Ishikawa (cell line): ENCODE results near the gene RHOV.

Experiments used
- CEBPB ChIP-seq: IDR thresholded peaks from 2 replicates; pipeline ENCODE4 v1.6.1; 2012
- CREB1 ChIP-seq: IDR thresholded peaks from 2 replicates; pipeline ENCODE4 v1.6.1; 2012; ENCODE audit warnings: low read depth
- EGR1 ChIP-seq: IDR thresholded peaks from 2 replicates; pipeline ENCODE4 v1.6.1; 2012
- EP300 ChIP-seq: IDR thresholded peaks from 2 replicates; pipeline ENCODE4 v1.6.1; 2012; ENCODE audit warnings: borderline replicate concordance
- FOXM1 ChIP-seq: IDR thresholded peaks from 2 replicates; pipeline ENCODE4 v1.6.1; 2012; ENCODE audit warnings: low read depth, borderline replicate concordance
- NFIC ChIP-seq: IDR thresholded peaks from 2 replicates; pipeline ENCODE4 v1.6.1; 2012
- RAD21 ChIP-seq: IDR thresholded peaks from 2 replicates; pipeline ENCODE4 v1.6.1; 2012; ENCODE audit warnings: low read depth
- REST ChIP-seq: IDR thresholded peaks from 2 replicates; pipeline ENCODE4 v1.6.1; 2012; ENCODE audit warnings: low read depth, mild to moderate bottlenecking
- TAF1 ChIP-seq: IDR thresholded peaks from 2 replicates; pipeline ENCODE4 v1.6.1; 2012; ENCODE audit warnings: low read depth, mild to moderate bottlenecking
- TCF12 ChIP-seq: IDR thresholded peaks from 2 replicates; pipeline ENCODE4 v1.6.1; 2012; ENCODE audit warnings: low read depth
- TEAD4 ChIP-seq: IDR thresholded peaks from 2 replicates; pipeline ENCODE4 v1.6.1; 2012
- USF1 ChIP-seq: IDR thresholded peaks from 2 replicates; pipeline ENCODE4 v1.6.1; 2012
- YY1 ChIP-seq: IDR thresholded peaks from 2 replicates; pipeline ENCODE4 v1.6.1; 2012; ENCODE audit warnings: low read depth
- ZBTB7A ChIP-seq: IDR thresholded peaks from 2 replicates; pipeline ENCODE4 v1.6.1; 2012; ENCODE audit warnings: low read depth
- TF ChIP-seq, protein P1 (sequence below): IDR thresholded peaks from 2 replicates; pipeline ENCODE4 v1.6.1; 2012

RHOV gene

DNA sequence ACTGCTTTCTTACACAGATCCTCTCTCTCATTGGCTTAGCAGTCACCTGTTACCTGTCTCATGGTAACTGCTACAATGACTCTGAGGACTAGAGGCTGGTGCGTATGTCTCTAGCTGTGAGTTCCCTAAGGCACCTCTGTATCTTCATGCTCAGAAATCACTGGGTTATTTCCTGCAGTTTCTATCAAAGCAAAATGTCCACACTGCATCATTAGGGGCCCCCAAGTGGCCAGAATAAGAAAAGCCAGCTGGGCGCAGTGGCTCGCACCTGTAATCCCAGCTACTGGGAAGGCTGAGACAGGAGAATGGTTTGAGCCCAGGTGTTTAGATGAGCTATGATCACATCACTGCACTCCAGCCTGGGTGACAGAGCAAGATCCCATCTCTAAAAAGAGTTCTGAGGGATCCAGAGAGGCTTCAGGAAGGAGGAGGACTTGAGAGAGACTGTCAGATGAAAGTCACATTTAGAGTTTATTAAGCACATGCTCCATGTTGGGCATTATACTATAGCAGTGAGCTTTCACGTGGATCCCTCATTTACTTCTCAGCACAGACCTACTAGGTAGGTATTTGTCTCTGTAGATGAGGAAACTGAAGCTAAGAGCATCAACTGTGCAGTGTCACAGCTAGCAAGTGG, 17.9 kb upstream of the RHOV start:
- TF ChIP-seq, protein P1, sequence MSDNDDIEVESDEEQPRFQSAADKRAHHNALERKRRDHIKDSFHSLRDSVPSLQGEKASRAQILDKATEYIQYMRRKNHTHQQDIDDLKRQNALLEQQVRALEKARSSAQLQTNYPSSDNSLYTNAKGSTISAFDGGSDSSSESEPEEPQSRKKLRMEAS, result no peak
- peak; percentile 89 for TF ChIP-seq RAD21

DNA sequence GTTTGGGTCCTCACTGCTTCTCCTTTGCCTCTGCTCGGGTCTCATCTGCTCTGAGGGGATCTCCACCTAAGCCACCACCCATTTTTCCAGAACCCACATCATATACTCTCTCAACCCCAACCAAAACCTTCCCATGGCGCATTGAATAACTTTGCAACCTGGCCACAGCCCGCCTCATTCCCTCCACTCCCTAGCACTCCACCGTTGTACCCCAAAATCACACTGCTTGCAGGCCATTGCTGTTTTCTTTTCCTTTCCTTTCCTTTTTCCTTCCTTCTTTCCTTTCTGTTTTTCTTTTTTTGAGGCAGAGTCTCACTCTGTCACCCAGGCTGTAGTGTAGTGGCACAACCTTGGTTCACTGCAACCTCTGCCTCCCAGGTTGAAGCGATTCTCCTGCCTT, 17.1 kb upstream of the RHOV start:
- TF ChIP-seq TEAD4 (no peak), CREB1 (no peak), NFIC (no peak), TCF12 (no peak), CEBPB (no peak), FOXM1 (no peak), RAD21 (no peak), REST (no peak), ZBTB7A (no peak), EP300 (no peak), YY1 (no peak), USF1 (no peak), EGR1 (no peak), TAF1 (no peak)
- TF ChIP-seq, protein P1, result no peak

- TF ChIP-seq CREB1 (no peak), TCF12 (no peak), FOXM1 (no peak), NFIC (no peak)
- TF ChIP-seq, protein P1, result no peak
Measured at GRCh38 chr15:40889112-40889511, 15.1 kb upstream of the RHOV start.

DNA sequence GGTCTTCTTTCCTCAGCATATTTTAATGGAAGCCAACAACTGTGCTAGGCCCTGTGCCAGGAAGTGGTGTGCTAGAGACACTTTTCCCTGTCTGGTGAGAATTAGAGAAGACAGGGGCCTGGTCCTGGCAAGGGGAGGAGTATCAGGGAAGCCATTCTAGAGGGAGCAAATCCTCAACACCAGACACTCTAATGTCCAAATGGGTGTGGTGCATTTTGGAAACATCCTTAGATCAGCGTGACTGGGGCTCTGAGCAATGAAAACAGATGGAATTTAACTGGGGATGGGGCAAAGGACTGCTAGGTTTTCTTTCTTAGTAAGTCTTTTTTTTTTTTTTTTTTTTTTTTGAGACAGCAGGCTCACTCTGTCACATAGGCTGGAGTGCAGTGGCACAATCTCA, 12.6 kb upstream of the RHOV start:
- TF ChIP-seq RAD21 (no peak), USF1 (no peak), REST (no peak), CREB1 (no peak), TEAD4 (no peak), TCF12 (no peak), FOXM1 (no peak), CEBPB (no peak), ZBTB7A (no peak), NFIC (no peak), EGR1 (no peak), TAF1 (no peak), YY1 (no peak), EP300 (no peak)
- TF ChIP-seq, protein P1, result no peak

- TF ChIP-seq FOXM1 (no peak), ZBTB7A (no peak), USF1 (no peak), RAD21 (no peak), TAF1 (no peak), CREB1 (no peak), TCF12 (no peak), NFIC (no peak), EGR1 (no peak), TEAD4 (no peak), CEBPB (no peak)
- TF ChIP-seq, protein P1, result no peak
Measured at GRCh38 chr15:40881351-40881750, 7.3 kb upstream of the RHOV start.
